Endothelial cell of umbilical vein (primary cell): ENCODE data around the gene TRIM14. TPM values are rescaled to one million over a fixed set of nuclear protein-coding genes. Genes with fewer than 3 reads are reported as not detected.

Experiments
- BruUV-seq: library from RNA; stranded (reverse); fragments of 400-500 nt; replicated peaks from 2 replicates; lab custom pipeline; 2021; lab: Mats Ljungman, UMichigan
- CTCF ChIA-PET: fragments of 300-600, 350-600 bp; sonication (Branson Sonifier 250); formaldehyde crosslinking; loops from one replicate; lab custom pipeline; 2021; ENCODE audit warnings: antibody characterized with exemption, inconsistent platforms; lab: Charles Lee
- POLR2A ChIA-PET: fragments of 300-600, 350-600 bp; sonication (Branson Sonifier 250); formaldehyde crosslinking; loops from one replicate; lab custom pipeline; 2021; ENCODE audit warnings: antibody characterized with exemption, inconsistent platforms; lab: Charles Lee
- DNase-seq: peaks from one replicate; pipeline ENCODE4 v3.0.0-alpha.2; 2011; ENCODE audit warnings: low read depth, low spot score
- FAIRE-seq: peaks from 2 replicates; lab custom pipeline; 2011; peaks lifted over from hg19 to GRCh38; lab: Jason Lieb, UNC
- H2AFZ ChIP-seq: 2 replicates; pipeline ENCODE4 v1.6.0; 2012; ENCODE audit warnings: low read depth, low read length, control low read depth, inconsistent platforms
- H3K27ac ChIP-seq: 2 replicates; pipeline ENCODE4 v1.5.1; 2011; ENCODE audit warnings: low read depth, mild to moderate bottlenecking, control low read depth, low read length, moderate library complexity; ENCODE audit not compliant: insufficient read depth
- H3K27me3 ChIP-seq, 2 experiments: 2 replicates each; pipeline versions ENCODE4 v1.6.0 to v1.6.1; 2011; ENCODE audit warnings: low read length in 2 of 2, mixed read lengths in 1 of 2; ENCODE audit not compliant: control insufficient read depth in 2 of 2, insufficient read depth in 2 of 2
- H3K36me3 ChIP-seq, 2 experiments: 2 replicates in 1 of 2; 3 replicates in 1 of 2; pipeline ENCODE4 v1.5.1; 2011; ENCODE audit warnings: low read length in 2 of 2, mild to moderate bottlenecking in 1 of 2, moderate library complexity in 1 of 2; ENCODE audit not compliant: control insufficient read depth in 2 of 2, insufficient read depth in 2 of 2; ENCODE audit errors: extremely low read depth in 1 of 2
- H3K4me1 ChIP-seq: 3 replicates; pipeline ENCODE4 v1.5.1; 2011; ENCODE audit warnings: mild to moderate bottlenecking, low read length; ENCODE audit not compliant: control insufficient read depth, insufficient read depth; ENCODE audit errors: extremely low read depth
- H3K4me2 ChIP-seq: 2 replicates; pipeline ENCODE4 v1.6.1; 2011; ENCODE audit warnings: low read length, control low read depth, mixed read lengths; ENCODE audit not compliant: insufficient read depth
- H3K4me3 ChIP-seq, 3 experiments: fragments of 200-600 bp in 1 of 3; sonication (generic), shearing (Covaris generic) in 1 of 3; replicated peaks in 1 of 3; 2 replicates each; pipeline ENCODE4 v1.5.1; 2011 to 2016; ENCODE audit warnings: control low read depth in 3 of 3, low read length in 3 of 3, mild to moderate bottlenecking in 2 of 3, inconsistent platforms in 1 of 3, low read depth in 1 of 3, moderate library complexity in 1 of 3; ENCODE audit not compliant: insufficient read depth in 1 of 3
- H3K79me2 ChIP-seq: 2 replicates; pipeline ENCODE4 v1.6.0; 2012; ENCODE audit warnings: low read length, inconsistent platforms; ENCODE audit not compliant: control insufficient read depth, insufficient read depth
- H3K9ac ChIP-seq: replicated peaks from 2 replicates; pipeline ENCODE3; 2011; ENCODE audit warnings: low read length, control low read depth; ENCODE audit not compliant: insufficient read depth; ENCODE audit errors: extremely low read depth
- H3K9me1 ChIP-seq: replicated peaks from 3 replicates; pipeline ENCODE4 v1.6.0; 2011; ENCODE audit warnings: mild to moderate bottlenecking, low read length; ENCODE audit not compliant: control insufficient read depth, insufficient read depth; ENCODE audit errors: extremely low read depth
- H3K9me3 ChIP-seq: replicated peaks from 2 replicates; pipeline ENCODE4 v1.5.1; 2012; ENCODE audit warnings: low read length, inconsistent platforms; ENCODE audit not compliant: control insufficient read depth, insufficient read depth
- H4K20me1 ChIP-seq: replicated peaks from 2 replicates; pipeline ENCODE3; 2011; ENCODE audit warnings: mild to moderate bottlenecking, low read length; ENCODE audit not compliant: control insufficient read depth, insufficient read depth; ENCODE audit errors: extremely low read depth
- CTCF ChIP-seq, 2 donors: IDR thresholded peaks; 1 replicate in 1 of 2; 2 replicates in 1 of 2; pipeline ENCODE4 v1.5.1; 2011; ENCODE audit warnings: low read length in 2 of 2, mild to moderate bottlenecking in 2 of 2, moderate library complexity in 2 of 2, control low read depth in 1 of 2, inconsistent platforms in 1 of 2, low read depth in 1 of 2; ENCODE audit not compliant: insufficient read depth in 1 of 2; ENCODE audit errors: extremely low read depth in 1 of 2
- EZH2 ChIP-seq: IDR thresholded peaks from 2 replicates; pipeline ENCODE4 v1.6.1; 2012; ENCODE audit warnings: borderline replicate concordance, low read depth, mild to moderate bottlenecking, moderate library complexity, low read length, inconsistent platforms; ENCODE audit not compliant: severe bottlenecking
- FOS ChIP-seq: IDR thresholded peaks from 2 replicates; pipeline ENCODE4 v1.6.1; 2011; ENCODE audit warnings: mild to moderate bottlenecking, low read length, moderate library complexity, borderline replicate concordance; ENCODE audit not compliant: insufficient read depth
- GATA2 ChIP-seq: IDR thresholded peaks from 2 replicates; pipeline ENCODE4 v1.7.0; 2011; ENCODE audit warnings: low read depth, mild to moderate bottlenecking, moderate library complexity, mixed read lengths, low read length; ENCODE audit not compliant: insufficient read length, insufficient read depth
- JUN ChIP-seq: IDR thresholded peaks from 2 replicates; pipeline ENCODE4 v1.6.1; 2011; ENCODE audit warnings: borderline replicate concordance, low read depth; ENCODE audit not compliant: insufficient read length, insufficient read depth
- MAX ChIP-seq: IDR thresholded peaks from 2 replicates; pipeline ENCODE4 v1.6.1; 2011; ENCODE audit not compliant: insufficient read depth, insufficient read length
- MYC ChIP-seq: IDR thresholded peaks from one replicate; pipeline ENCODE4 v1.6.1; 2011; ENCODE audit warnings: mild to moderate bottlenecking, low read depth, low read length
- POLR2A ChIP-seq: IDR thresholded peaks from 2 replicates; pipeline ENCODE4 v1.6.1; 2012; ENCODE audit warnings: low read depth, mild to moderate bottlenecking, control low read depth, low read length
- POLR2AphosphoS5 ChIP-seq: IDR thresholded peaks from 2 replicates; pipeline ENCODE4 v1.6.1; 2012; ENCODE audit warnings: low read depth, mild to moderate bottlenecking, control low read depth, low read length, moderate library complexity; ENCODE audit not compliant: insufficient read depth
- dilution Hi-C: fragments of 300-500 bp; cut with MboI; formaldehyde crosslinking; loops from one replicate; pipeline ENCODE4 v1.15.0; 2019; ENCODE audit warnings: low sequenced_read_pairs; ENCODE audit not compliant: extremely low pct_ligation_motif_present
- intact Hi-C: fragments of 100-400 bp; cut with micrococcal nuclease; formaldehyde crosslinking; loops from one replicate; pipeline ENCODE4 v1.10.0; 2022
- polyA plus RNA-seq, 4 experiments: library from polyadenylated mRNA; depleted of rRNA in 3 of 4; stranded (reverse) in 3 of 4; unstranded in 1 of 4; fragments of >200 nt; gene quantifications; 2 replicates each; pipeline versions ENCODE4 v1.2.1 to v1.2.3, GENCODE V29; 2011 to 2012; ENCODE audit warnings: missing spikeins in 1 of 4
- total RNA-seq: library from RNA; stranded (reverse); gene quantifications from 2 replicates; pipeline ENCODE4 v1.2.3, GENCODE V29; 2021

Gene TRIM14
- total and polyA plus RNA-seq, 2 donors (not counting 3 experiments of a cell fraction or from before 2014, with no cell fraction given): 4.8 to 10.7 TPM

GRCh38 chr9:98039607-98040017, 79.4 kb downstream of the TRIM14 start:
- no peak for TF ChIP-seq FOS
- no peak for TF ChIP-seq MYC
- no peak for TF ChIP-seq EZH2
- no peak for TF ChIP-seq JUN
- TF ChIP-seq POLR2A: no peak
- TF ChIP-seq POLR2AphosphoS5: no peak
- no peak for TF ChIP-seq CTCF (IDR thresholded peaks at IDR 0.05; ENCODE audit: extremely low read depth in 1 of 2, insufficient read depth in 1 of 2, low read depth in 1 of 2, low read length in 2 of 2)
- no peak for TF ChIP-seq GATA2
- no peak for TF ChIP-seq MAX
- Histone ChIP-seq H3K4me1 (peaks cover 13% of the 10 kb centered on the region), H2AFZ (no peak overlapping the region), H3K4me2 (no peak overlapping the region), H3K27me3 (peaks cover 0 to 2% of the 10 kb centered on the region in 2 experiments), H4K20me1 (no peaks in the 10 kb centered on the region), H3K9me1 (no peaks in the 10 kb centered on the region), H3K4me3 (no peak overlapping the region), H3K79me2 (no peaks in the 10 kb centered on the region), H3K36me3 (no peaks in the 10 kb centered on the region), H3K9me3 (no peaks in the 10 kb centered on the region), H3K27ac (no peak overlapping the region), H3K9ac (no peak overlapping the region)
- dilution Hi-C loops: no loop called here
- DNase-seq: no peak
- ChIA-PET CTCF (no interaction called here), POLR2A (no interaction called here)
- FAIRE-seq: no peak
- intact Hi-C loops: no loop called here
- BruUV-seq: no TSS peak
